GM12874 (cell line): ENCODE measurements around the gene GRID1.

Experiments
- CTCF ChIP-seq: IDR thresholded peaks from 2 replicates; pipeline ENCODE4 v1.5.1; 2011; ENCODE audit warnings: low read depth, mild to moderate bottlenecking, control low read depth, low read length, moderate library complexity; ENCODE audit not compliant: insufficient read depth

GRID1 gene

GRCh38 chr10:86286236-86287109, 80.1 kb downstream of the GRID1 start:
- no peak for TF ChIP-seq CTCF

GRCh38 chr10:86285136-86285790, 81.3 kb downstream of the GRID1 start:
- TF ChIP-seq CTCF = no peak

- no peak for TF ChIP-seq CTCF
Measured at GRCh38 chr10:86284355-86285105, 82.1 kb downstream of the GRID1 start.

- TF ChIP-seq CTCF = no peak
Measured at GRCh38 chr10:86283466-86284287, 82.9 kb downstream of the GRID1 start.

GRCh38 chr10:86282664-86283465, 83.7 kb downstream of the GRID1 start:
- no peak for TF ChIP-seq CTCF

- no peak for TF ChIP-seq CTCF
Measured at GRCh38 chr10:86281396-86281795, 85.2 kb downstream of the GRID1 start.
